Measurements from ENCODE around the gene C4A. TPM values are rescaled to one million over a fixed set of nuclear protein-coding genes. Genes with fewer than 3 reads are reported as not detected.
"Not testable (repeated sequence)": the region's sequence is repeated elsewhere in the genome, so short reads cannot be mapped to it uniquely, and the experiment has no call there.

C4A gene
- total RNA-seq, 1 donor from 2014 or later: 4.6 TPM

DNA sequence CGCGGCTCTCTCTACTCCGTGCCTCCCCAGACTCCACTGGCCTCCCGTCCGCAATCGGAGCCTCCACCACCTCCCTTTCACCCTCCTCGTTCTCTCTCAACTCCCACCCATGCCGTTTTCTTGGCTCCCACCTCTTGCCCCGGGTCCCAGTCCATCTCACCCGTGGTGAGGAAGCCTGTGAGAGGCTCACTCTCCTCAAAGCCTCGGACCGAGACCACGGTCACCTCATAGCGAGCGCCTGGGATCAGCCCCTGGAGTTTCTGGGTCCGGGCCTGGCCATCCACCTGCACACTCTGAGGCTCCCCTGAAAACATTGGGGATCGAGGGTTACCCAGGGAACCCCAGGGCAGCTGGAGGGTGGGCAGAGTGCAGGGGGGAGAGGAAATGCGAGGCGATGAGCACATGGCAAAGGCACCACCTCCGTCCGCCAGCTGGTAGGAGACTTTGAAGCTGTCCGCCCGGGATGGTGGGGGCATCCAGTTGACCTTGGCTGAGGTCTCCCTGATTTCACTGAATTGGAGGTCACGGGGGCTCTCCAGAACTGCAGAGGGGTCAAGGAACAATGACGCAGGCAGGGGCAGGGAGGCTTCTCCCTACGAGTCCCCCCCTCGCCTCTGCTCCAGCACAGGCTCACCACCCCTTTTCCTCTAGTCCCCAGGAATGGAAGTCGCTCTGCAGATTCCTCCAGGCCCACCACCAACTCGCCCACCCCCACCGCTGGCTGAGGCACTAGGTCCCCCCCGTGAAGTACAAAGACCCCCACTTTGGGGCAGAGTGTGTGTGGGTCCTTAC is 61.9 kb downstream of the C4A start:
- not testable (repeated sequence) for H3K27ac ChIP-seq (ENCODE audit: low read depth, low read length); H3K36me3 Mint-ChIP-seq (ENCODE audit: low read depth, unreplicated experiment); H3K4me3 ChIP-seq (ENCODE audit: insufficient read depth, low read depth, low read length); H4K20me1 ChIP-seq (ENCODE audit: insufficient read depth, low read length); H2AFZ ChIP-seq (ENCODE audit: low read depth, low read length); H3K27ac Mint-ChIP-seq (ENCODE audit: unreplicated experiment); DNase-seq (ENCODE audit: low read depth); H3K27me3 Mint-ChIP-seq (ENCODE audit: low read depth, unreplicated experiment); H3K9me3 Mint-ChIP-seq (ENCODE audit: unreplicated experiment); H3K4me1 Mint-ChIP-seq (ENCODE audit: low read depth, unreplicated experiment); FAIRE-seq; H3K36me3 ChIP-seq (ENCODE audit: insufficient read depth, low read length); H3K27me3 ChIP-seq (ENCODE audit: insufficient read depth, low read length); H3K4me3 Mint-ChIP-seq (ENCODE audit: unreplicated experiment); H3K79me2 ChIP-seq (ENCODE audit: insufficient read depth, low read length); H3K9ac ChIP-seq (ENCODE audit: low read length); H3K4me2 ChIP-seq (ENCODE audit: low read length); H3K9me3 ChIP-seq (ENCODE audit: insufficient read depth, low read depth, low read length)
- H3K4me1 ChIP-seq (ENCODE audit: insufficient read depth, low read length): peaks cover 20% of the 10 kb centered on the region

DNA sequence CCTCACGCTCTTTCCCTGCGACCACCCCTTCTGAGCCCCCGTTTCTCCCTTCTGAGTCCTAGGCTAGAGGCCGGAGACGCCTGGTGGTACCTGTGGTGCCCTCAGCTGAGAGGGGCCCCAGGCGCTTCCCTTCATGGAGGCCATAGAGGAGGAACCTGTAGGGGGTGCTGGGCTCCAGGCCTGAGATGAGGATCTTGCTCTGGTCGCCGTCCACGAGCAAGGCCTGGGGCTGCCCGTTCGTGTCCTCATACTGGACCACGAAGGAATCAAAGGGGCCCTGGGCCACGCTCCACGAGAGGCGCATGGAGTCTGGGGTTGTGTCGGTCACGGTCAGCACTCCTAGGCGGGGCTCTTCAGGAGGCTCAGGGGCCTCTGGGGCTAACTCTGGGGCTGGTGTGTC is 63.1 kb downstream of the C4A start:
- H3K36me3 Mint-ChIP-seq (ENCODE audit: low read depth, unreplicated experiment); H3K79me2 ChIP-seq (ENCODE audit: insufficient read depth, low read length): not testable (repeated sequence)

DNA sequence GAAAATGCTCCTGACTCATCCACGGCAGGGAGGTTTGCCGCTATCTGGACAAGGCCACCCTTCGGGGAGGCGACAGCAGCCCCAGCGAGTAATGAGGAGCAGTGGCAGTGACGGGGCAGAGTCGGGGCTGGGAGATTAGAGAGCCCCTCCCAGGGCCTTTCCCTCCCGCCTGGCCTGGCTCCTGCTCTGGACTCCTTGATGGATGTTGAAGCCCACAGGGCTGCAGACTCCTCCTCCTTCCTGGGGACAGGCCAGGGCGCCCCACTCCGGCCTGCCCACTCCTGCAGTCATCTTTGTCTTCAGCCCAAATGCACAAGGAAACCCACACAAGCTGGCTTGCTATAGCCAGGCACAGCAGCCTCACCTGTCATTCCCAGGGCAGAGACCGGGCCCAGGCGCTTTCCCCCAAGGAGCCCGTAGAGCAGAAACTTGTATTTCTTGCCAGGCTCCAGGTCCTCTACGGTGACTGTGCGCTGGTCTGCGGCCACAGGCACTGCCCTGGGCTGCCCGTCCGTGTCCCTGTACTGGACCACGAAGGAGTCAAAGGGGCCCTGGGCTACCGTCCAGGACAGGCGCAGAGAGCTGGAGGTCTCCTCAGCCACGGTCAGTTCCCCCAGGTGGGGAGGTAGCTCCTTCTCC is 64.1 kb downstream of the C4A start:
- H2AFZ ChIP-seq (ENCODE audit: low read depth, low read length): peak overlapping the region; percentile 32

More for the DNA sequence above, 63.1 kb downstream of the C4A start:
- DNase-seq (ENCODE audit: low read depth); H3K36me3 ChIP-seq (ENCODE audit: insufficient read depth, low read length); H3K27me3 ChIP-seq (ENCODE audit: insufficient read depth, low read length); FAIRE-seq; H3K9me3 Mint-ChIP-seq (ENCODE audit: unreplicated experiment); H3K9ac ChIP-seq (ENCODE audit: low read length); H3K4me3 Mint-ChIP-seq (ENCODE audit: unreplicated experiment); H4K20me1 ChIP-seq (ENCODE audit: insufficient read depth, low read length); H3K4me2 ChIP-seq (ENCODE audit: low read length); H3K4me3 ChIP-seq (ENCODE audit: insufficient read depth, low read depth, low read length); H3K4me1 Mint-ChIP-seq (ENCODE audit: low read depth, unreplicated experiment); H3K27ac ChIP-seq (ENCODE audit: low read depth, low read length); H2AFZ ChIP-seq (ENCODE audit: low read depth, low read length); H3K27ac Mint-ChIP-seq (ENCODE audit: unreplicated experiment); H3K9me3 ChIP-seq (ENCODE audit: insufficient read depth, low read depth, low read length): not testable (repeated sequence)
- H3K4me1 ChIP-seq (ENCODE audit: insufficient read depth, low read length): peaks cover 20% of the 10 kb centered on the region
- H3K27me3 Mint-ChIP-seq (ENCODE audit: low read depth, unreplicated experiment): peaks cover 10% of the 10 kb centered on the region

More for the DNA sequence above, 64.1 kb downstream of the C4A start:
- no peaks in the 10 kb centered on the region for H3K36me3 ChIP-seq (ENCODE audit: insufficient read depth, low read length)
- no peaks in the 10 kb centered on the region for H3K79me2 ChIP-seq (ENCODE audit: insufficient read depth, low read length)
- peaks cover 20% of the 10 kb centered on the region for H3K4me1 ChIP-seq (ENCODE audit: insufficient read depth, low read length)
- no peaks in the 10 kb centered on the region for H3K27me3 ChIP-seq (ENCODE audit: insufficient read depth, low read length)
- no peak overlapping the region for H3K27ac Mint-ChIP-seq (ENCODE audit: unreplicated experiment)
- no peaks in the 10 kb centered on the region for H3K9me3 ChIP-seq (ENCODE audit: insufficient read depth, low read depth, low read length)
- no peak overlapping the region for H3K4me3 Mint-ChIP-seq (ENCODE audit: unreplicated experiment)
- H3K4me1 Mint-ChIP-seq (ENCODE audit: low read depth, unreplicated experiment): peaks cover 7% of the 10 kb centered on the region
- H4K20me1 ChIP-seq (ENCODE audit: insufficient read depth, low read length): no peaks in the 10 kb centered on the region
- H3K9me3 Mint-ChIP-seq (ENCODE audit: unreplicated experiment): no peaks in the 10 kb centered on the region
- peak overlapping the region; percentile 58 for H3K4me2 ChIP-seq (ENCODE audit: low read length)
- FAIRE-seq: no peak
- no peak overlapping the region for H3K27ac ChIP-seq (ENCODE audit: low read depth, low read length)
- H3K9ac ChIP-seq (ENCODE audit: low read length): no peak overlapping the region
- H3K36me3 Mint-ChIP-seq (ENCODE audit: low read depth, unreplicated experiment): no peaks in the 10 kb centered on the region
- H3K4me3 ChIP-seq (ENCODE audit: insufficient read depth, low read depth, low read length): no peak overlapping the region
- TF ChIP-seq EZH2 (IDR thresholded peaks at IDR 0.05; ENCODE audit: insufficient read depth, low read length): no peak
- TF ChIP-seq, protein P1, sequence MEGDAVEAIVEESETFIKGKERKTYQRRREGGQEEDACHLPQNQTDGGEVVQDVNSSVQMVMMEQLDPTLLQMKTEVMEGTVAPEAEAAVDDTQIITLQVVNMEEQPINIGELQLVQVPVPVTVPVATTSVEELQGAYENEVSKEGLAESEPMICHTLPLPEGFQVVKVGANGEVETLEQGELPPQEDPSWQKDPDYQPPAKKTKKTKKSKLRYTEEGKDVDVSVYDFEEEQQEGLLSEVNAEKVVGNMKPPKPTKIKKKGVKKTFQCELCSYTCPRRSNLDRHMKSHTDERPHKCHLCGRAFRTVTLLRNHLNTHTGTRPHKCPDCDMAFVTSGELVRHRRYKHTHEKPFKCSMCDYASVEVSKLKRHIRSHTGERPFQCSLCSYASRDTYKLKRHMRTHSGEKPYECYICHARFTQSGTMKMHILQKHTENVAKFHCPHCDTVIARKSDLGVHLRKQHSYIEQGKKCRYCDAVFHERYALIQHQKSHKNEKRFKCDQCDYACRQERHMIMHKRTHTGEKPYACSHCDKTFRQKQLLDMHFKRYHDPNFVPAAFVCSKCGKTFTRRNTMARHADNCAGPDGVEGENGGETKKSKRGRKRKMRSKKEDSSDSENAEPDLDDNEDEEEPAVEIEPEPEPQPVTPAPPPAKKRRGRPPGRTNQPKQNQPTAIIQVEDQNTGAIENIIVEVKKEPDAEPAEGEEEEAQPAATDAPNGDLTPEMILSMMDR (IDR thresholded peaks at IDR 0.05; ENCODE audit: insufficient read depth, low read depth, low read length): no peak
- H3K27me3 Mint-ChIP-seq (ENCODE audit: low read depth, unreplicated experiment): peaks cover 19% of the 10 kb centered on the region
- no peak for DNase-seq (ENCODE audit: low read depth)

Data from astrocyte (in vitro differentiated cells and primary cell).